BLaER1 treated with 17β-estradiol and CSF1 and Interleukin-3, amounts not matched to agents 10 nM and 100 nM (cell line): ENCODE data around the gene TCTN1.

Experiments used
- H3K27ac ChIP-seq, 11 experiments: shearing (Covaris generic); formaldehyde crosslinking; 2 replicates each; pipeline ENCODE4 v1.8.1; 2022
- H3K27me3 ChIP-seq, 11 experiments: shearing (Covaris generic); formaldehyde crosslinking; 2 replicates each; pipeline ENCODE4 v1.8.1; 2022
- H3K36me3 ChIP-seq, 11 experiments: shearing (Covaris generic); formaldehyde crosslinking; 2 replicates each; pipeline ENCODE4 v1.8.1; 2022
- H3K4me1 ChIP-seq, 10 experiments: shearing (Covaris generic); formaldehyde crosslinking; 2 replicates each; pipeline ENCODE4 v1.8.1; 2022
- H3K4me2 ChIP-seq, 11 experiments: shearing (Covaris generic); formaldehyde crosslinking; 2 replicates each; pipeline ENCODE4 v1.8.1; 2022
- H3K4me3 ChIP-seq, 10 experiments: shearing (Covaris generic); formaldehyde crosslinking; 2 replicates each; pipeline ENCODE4 v1.8.1; 2022
- H3K9ac ChIP-seq, 11 experiments: shearing (Covaris generic); formaldehyde crosslinking; 2 replicates each; pipeline ENCODE4 v1.8.1; 2022
- H3K9me3 ChIP-seq, 11 experiments: shearing (Covaris generic); formaldehyde crosslinking; replicated peaks in 1 of 11; 2 replicates each; pipeline ENCODE4 v1.8.1; 2022
- H4K20me1 ChIP-seq, 11 experiments: shearing (Covaris generic); formaldehyde crosslinking; 2 replicates each; pipeline ENCODE4 v1.8.1; 2022
- Cebpa-rat ChIP-seq, 11 experiments: shearing (Covaris generic); IDR thresholded peaks; 2 replicates each; pipeline ENCODE4 v1.8.1; 2022

Gene TCTN1

DNA sequence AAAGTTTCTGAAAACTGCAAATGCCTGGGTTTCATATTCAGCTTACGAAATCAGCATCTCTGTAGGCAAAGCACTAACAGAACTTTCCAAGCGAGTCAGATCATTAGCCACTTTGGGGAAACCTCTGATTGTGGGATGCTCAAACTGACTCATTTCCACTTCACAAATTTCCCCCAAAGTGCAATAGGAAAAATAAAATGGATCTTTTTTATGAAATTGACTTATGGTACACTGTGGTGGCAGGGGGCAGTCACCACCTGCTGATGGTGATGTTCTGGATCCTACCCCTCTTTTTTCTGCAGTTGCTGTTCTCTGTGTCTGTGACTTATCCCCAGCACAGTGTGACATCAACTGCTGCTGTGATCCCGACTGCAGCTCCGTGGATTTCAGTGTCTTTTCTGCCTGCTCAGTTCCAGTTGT lies 5.6 kb downstream of the TCTN1 start:
- Histone ChIP-seq H3K9me3 (no peaks in the 10 kb centered on the region), H3K4me3 (no peak overlapping the region), H3K9ac (peak overlapping the region in 4 of 11 experiments; percentile 1 to 34 (median 4); a peak in 2 of 22 replicates), H3K27ac (no peak overlapping the region), H3K36me3 (no peaks in the 10 kb centered on the region; a peak in 1 of 22 replicates), H4K20me1 (no peaks in the 10 kb centered on the region), H3K4me2 (peak overlapping the region in 8 of 11 experiments; percentile 0 to 53 (median 30); a peak in 9 of 22 replicates), H3K4me1 (peaks cover 15 to 32% (median 23%) of the 10 kb centered on the region in 10 experiments), H3K27me3 (no peaks in the 10 kb centered on the region)
- TF ChIP-seq Cebpa-rat (IDR thresholded peaks at IDR 0.05) = no peak

DNA sequence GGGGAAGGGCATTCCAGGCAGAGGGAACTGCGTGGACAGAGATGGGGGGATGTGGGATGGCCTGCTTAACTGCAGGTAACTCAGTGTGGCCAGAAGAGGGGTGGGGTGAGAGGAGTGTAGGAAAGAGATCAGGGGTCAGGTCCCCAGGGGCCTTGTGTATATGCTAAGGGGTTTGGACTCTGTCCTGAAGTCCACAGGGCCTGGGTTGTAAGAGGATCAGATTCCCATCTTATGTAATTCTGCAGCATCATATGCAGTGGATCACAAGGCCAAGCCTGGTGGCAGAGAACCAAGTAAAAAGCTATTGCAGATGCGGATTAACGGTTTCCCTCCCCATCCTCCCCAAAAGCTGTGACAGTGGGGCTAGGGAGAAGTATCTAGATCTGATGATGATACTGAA lies 8.7 kb downstream of the TCTN1 start:
- no peaks in the 10 kb centered on the region for H3K27me3 ChIP-seq
- no peaks in the 10 kb centered on the region for H3K9me3 ChIP-seq
- H3K36me3 ChIP-seq = no peaks in the 10 kb centered on the region; a peak in 1 of 22 replicates
- peaks cover 10 to 31% (median 22%) of the 10 kb centered on the region in 10 experiments for H3K4me1 ChIP-seq
- no peak overlapping the region for H3K27ac ChIP-seq
- no peak overlapping the region for H3K4me2 ChIP-seq
- H3K4me3 ChIP-seq = no peak overlapping the region
- no peaks in the 10 kb centered on the region for H4K20me1 ChIP-seq
- no peak for TF ChIP-seq Cebpa-rat (IDR thresholded peaks at IDR 0.05)
- no peak overlapping the region for H3K9ac ChIP-seq

GRCh38 chr12:110627500-110628195 lies 13.7 kb downstream of the TCTN1 start:
- Histone ChIP-seq H3K4me3 (no peak overlapping the region), H4K20me1 (no peaks in the 10 kb centered on the region), H3K4me2 (peak overlapping the region; percentile 19 to 61 (median 44); a peak in 20 of 22 replicates), H3K9ac (peak overlapping the region in 9 of 11 experiments; percentile 9 to 56 (median 35); a peak in 11 of 22 replicates), H3K27ac (peak overlapping the region in 10 of 11 experiments; percentile 2 to 52 (median 29); a peak in 14 of 22 replicates), H3K9me3 (no peaks in the 10 kb centered on the region), H3K4me1 (peaks cover 10 to 27% (median 20%) of the 10 kb centered on the region in 10 experiments), H3K27me3 (no peaks in the 10 kb centered on the region), H3K36me3 (0 out of 22 replicates have a peak, but pooled peaks cover 0 to 5% (median 0%) of the 10 kb centered on the region in 11 experiments)
- no peak for TF ChIP-seq Cebpa-rat (IDR thresholded peaks at IDR 0.05)

DNA sequence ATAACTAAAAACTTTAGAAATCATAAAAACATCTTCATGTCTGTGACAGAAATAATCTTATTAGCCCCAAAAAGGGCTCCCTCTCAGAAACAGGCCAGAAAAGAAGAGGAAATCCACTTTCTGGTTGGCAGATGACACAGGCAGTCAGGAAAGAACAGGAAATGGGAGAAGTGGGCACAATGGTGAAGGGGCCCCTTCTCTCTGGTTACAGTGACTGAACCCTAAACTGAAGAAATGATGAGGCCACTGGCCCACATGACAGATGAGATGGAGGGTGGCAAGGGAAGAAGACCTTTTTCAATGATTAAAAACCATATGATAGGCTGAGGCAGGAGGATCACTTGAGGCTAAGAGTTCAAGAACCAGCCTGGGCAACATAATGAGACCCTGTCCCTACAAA lies 21.1 kb downstream of the TCTN1 start:
- Histone ChIP-seq H3K4me3 (no peak overlapping the region), H4K20me1 (no peaks in the 10 kb centered on the region), H3K36me3 (no peaks in the 10 kb centered on the region), H3K27me3 (no peaks in the 10 kb centered on the region), H3K27ac (peak overlapping the region in 1 of 11 experiments; percentile 32; a peak in 1 of 22 replicates), H3K4me1 (peaks cover 51 to 64% (median 57%) of the 10 kb centered on the region in 10 experiments), H3K9me3 (no peaks in the 10 kb centered on the region), H3K4me2 (peak overlapping the region; percentile 48 to 83 (median 77)), H3K9ac (no peak overlapping the region)
- no peak for TF ChIP-seq Cebpa-rat (IDR thresholded peaks at IDR 0.05)

DNA sequence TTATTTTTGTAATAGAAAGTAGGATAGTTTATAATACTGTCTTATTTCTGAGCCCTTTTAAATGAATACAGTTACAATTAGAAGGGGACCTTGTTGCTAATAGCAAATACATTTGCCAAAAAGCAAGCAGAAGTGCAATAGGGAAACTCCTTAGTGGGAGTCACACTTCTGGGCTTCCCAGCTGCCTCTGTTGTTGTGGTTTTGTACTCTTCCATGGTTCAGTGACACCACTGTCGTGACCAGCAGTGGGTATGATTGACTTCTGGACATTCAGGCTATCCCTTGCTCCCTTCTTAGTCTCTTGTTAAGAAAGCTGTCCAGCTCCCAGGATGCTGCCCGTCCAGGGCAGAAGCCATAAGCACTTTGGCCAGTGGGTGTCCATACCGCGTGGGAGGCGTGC lies 22.6 kb downstream of the TCTN1 start:
- H3K36me3 ChIP-seq = no peaks in the 10 kb centered on the region
- TF ChIP-seq Cebpa-rat (IDR thresholded peaks at IDR 0.05) = no peak
- H3K9ac ChIP-seq = no peak overlapping the region
- no peaks in the 10 kb centered on the region for H3K27me3 ChIP-seq
- H3K4me2 ChIP-seq = peak overlapping the region; percentile 64 to 83 (median 77)
- H3K4me3 ChIP-seq = no peak overlapping the region
- peaks cover 66 to 79% (median 71%) of the 10 kb centered on the region in 10 experiments for H3K4me1 ChIP-seq
- H4K20me1 ChIP-seq = no peaks in the 10 kb centered on the region
- H3K27ac ChIP-seq = peak overlapping the region in 5 of 11 experiments; percentile 15 to 50 (median 27); a peak in 8 of 22 replicates
- H3K9me3 ChIP-seq = no peaks in the 10 kb centered on the region

DNA sequence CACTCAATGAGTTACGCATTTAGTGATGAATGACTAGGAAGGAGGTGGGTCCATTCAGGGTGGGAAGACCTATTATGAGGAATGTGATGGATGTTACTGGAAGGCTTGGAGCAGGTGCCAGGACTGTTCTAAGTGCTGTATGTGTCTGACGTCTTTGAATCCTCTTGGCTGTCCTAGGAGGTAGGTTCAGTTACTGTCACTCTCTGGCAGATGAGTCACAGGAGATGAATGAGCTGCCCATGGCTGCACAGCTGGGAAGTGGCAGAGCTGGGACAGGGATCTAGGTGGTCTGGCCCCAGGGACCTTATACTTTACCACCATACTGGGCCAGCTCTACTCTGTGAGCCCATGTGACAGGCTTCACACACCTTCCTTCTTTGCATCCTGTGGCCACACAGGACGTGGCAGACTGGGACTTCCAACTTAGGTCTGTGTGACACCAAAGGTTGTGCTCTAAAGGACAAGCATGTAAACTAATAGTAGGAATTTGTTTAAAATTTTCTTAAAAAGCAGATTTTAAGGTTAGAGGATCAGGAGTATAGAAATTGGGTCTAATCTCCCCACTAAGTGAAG lies 24.0 kb downstream of the TCTN1 start:
- Histone ChIP-seq H3K4me3 (no peak overlapping the region), H3K27me3 (no peaks in the 10 kb centered on the region), H3K27ac (peak overlapping the region in 4 of 11 experiments; percentile 12 to 92 (median 58); a peak in 4 of 22 replicates), H3K4me1 (peaks cover 80 to 89% (median 85%) of the 10 kb centered on the region in 10 experiments), H4K20me1 (no peaks in the 10 kb centered on the region), H3K36me3 (no peaks in the 10 kb centered on the region), H3K9me3 (no peaks in the 10 kb centered on the region), H3K4me2 (peak overlapping the region; percentile 43 to 83 (median 77); a peak in 21 of 22 replicates), H3K9ac (no peak overlapping the region)
- no peak for TF ChIP-seq Cebpa-rat (IDR thresholded peaks at IDR 0.05)

DNA sequence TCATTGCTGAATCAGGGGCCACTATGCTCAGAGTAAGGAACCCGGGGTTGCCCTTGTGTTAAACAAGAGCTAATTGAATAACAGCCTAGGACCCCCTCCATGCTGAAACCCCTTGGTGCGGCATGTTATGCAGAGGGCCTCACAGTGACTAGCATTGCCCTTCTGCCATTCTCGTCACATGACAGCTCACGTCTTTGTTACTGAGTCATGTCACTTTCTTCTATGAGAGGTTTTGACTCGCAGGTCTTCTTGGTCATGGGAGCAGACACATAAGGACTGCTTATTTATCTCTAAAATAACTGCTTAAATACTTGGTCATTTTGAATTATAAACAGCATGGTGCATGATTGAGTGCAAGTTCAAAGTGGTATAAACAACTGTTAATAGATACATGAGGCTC lies 24.9 kb downstream of the TCTN1 start:
- no peak for TF ChIP-seq Cebpa-rat (IDR thresholded peaks at IDR 0.05)

GRCh38 chr12:110639336-110640141 lies 25.6 kb downstream of the TCTN1 start:
- no peak overlapping the region for H3K4me3 ChIP-seq
- H3K9ac ChIP-seq = peak overlapping the region in 2 of 11 experiments; percentile 35 to 58; a peak in 3 of 22 replicates
- no peak for TF ChIP-seq Cebpa-rat (IDR thresholded peaks at IDR 0.05)
- H3K27me3 ChIP-seq = no peaks in the 10 kb centered on the region
- no peaks in the 10 kb centered on the region for H4K20me1 ChIP-seq
- H3K27ac ChIP-seq = peak overlapping the region in 10 of 11 experiments; percentile 10 to 92 (median 60); a peak in 19 of 22 replicates
- H3K4me1 ChIP-seq = peaks cover 95 to 100% (median 98%) of the 10 kb centered on the region in 10 experiments
- H3K9me3 ChIP-seq = no peaks in the 10 kb centered on the region
- peak overlapping the region; percentile 64 to 83 (median 77) for H3K4me2 ChIP-seq
- no peaks in the 10 kb centered on the region for H3K36me3 ChIP-seq

More for the DNA sequence above, 24.9 kb downstream of the TCTN1 start:
- no peaks in the 10 kb centered on the region for H3K36me3 ChIP-seq
- H3K9me3 ChIP-seq = no peaks in the 10 kb centered on the region
- peak overlapping the region; percentile 64 to 83 (median 77); a peak in 21 of 22 replicates for H3K4me2 ChIP-seq
- H3K27me3 ChIP-seq = no peaks in the 10 kb centered on the region
- peaks cover 89 to 98% (median 92%) of the 10 kb centered on the region in 10 experiments for H3K4me1 ChIP-seq
- no peaks in the 10 kb centered on the region for H4K20me1 ChIP-seq
- H3K9ac ChIP-seq = no peak overlapping the region
- H3K4me3 ChIP-seq = no peak overlapping the region
- H3K27ac ChIP-seq = peak overlapping the region in 7 of 11 experiments; percentile 54 to 92 (median 64); a peak in 11 of 22 replicates
